Loucy (cell line): Measurements from ENCODE around the gene DDB1.

Source experiments
- EZH2phosphoT487 ChIP-seq: fragments of 200-600 bp; IDR thresholded peaks from 2 replicates; pipeline ENCODE4 v1.6.1; 2018; ENCODE audit warnings: antibody characterized with exemption, mild to moderate bottlenecking, moderate library complexity, borderline replicate concordance
- TF ChIP-seq, protein P1 (sequence below): fragments of 200-600 bp; sonication (generic); conservative IDR thresholded peaks from 2 replicates; pipeline ENCODE4 v1.5.1; 2014; ENCODE audit warnings: mild to moderate bottlenecking, antibody characterized with exemption, low read length

- TF ChIP-seq, protein P1, sequence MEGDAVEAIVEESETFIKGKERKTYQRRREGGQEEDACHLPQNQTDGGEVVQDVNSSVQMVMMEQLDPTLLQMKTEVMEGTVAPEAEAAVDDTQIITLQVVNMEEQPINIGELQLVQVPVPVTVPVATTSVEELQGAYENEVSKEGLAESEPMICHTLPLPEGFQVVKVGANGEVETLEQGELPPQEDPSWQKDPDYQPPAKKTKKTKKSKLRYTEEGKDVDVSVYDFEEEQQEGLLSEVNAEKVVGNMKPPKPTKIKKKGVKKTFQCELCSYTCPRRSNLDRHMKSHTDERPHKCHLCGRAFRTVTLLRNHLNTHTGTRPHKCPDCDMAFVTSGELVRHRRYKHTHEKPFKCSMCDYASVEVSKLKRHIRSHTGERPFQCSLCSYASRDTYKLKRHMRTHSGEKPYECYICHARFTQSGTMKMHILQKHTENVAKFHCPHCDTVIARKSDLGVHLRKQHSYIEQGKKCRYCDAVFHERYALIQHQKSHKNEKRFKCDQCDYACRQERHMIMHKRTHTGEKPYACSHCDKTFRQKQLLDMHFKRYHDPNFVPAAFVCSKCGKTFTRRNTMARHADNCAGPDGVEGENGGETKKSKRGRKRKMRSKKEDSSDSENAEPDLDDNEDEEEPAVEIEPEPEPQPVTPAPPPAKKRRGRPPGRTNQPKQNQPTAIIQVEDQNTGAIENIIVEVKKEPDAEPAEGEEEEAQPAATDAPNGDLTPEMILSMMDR = no peak
- TF ChIP-seq EZH2phosphoT487 = no peak
These were observed 15.1 kb upstream of the DDB1 start for GRCh38 chr11:61347916-61348461.
